ENCODE measurements around the gene USP36.

GRCh38 chr17:78884148-78884825 lies 43.7 kb upstream of the USP36 start:
- TF ChIP-seq EP300 (IDR thresholded peaks at IDR 0.05) (no peak), POLR2A (IDR thresholded peaks at IDR 0.05) (peak in 1 of 2 donors; percentile 2), CTCF (IDR thresholded peaks at IDR 0.05) (no peak), POLR2AphosphoS5 (IDR thresholded peaks at IDR 0.05) (no peak)
